GM23338 (cell line): Measurements from ENCODE around the gene CLDN24. TPM values are rescaled to one million over a fixed set of nuclear protein-coding genes. Genes with fewer than 3 reads are reported as not detected.

Experiments
- CREB1 ChIP-seq: fragments of 250-450 bp; sonication (Bioruptor Pico); IDR thresholded peaks from 2 replicates; pipeline ENCODE4 v1.5.0; 2020; ENCODE audit warnings: low read depth, mild to moderate bottlenecking, moderate library complexity
- NANOG ChIP-seq: IDR thresholded peaks from 2 replicates; pipeline ENCODE4 v1.6.1; 2016; ENCODE audit warnings: antibody characterized with exemption, borderline replicate concordance
- STAT1 ChIP-seq: IDR thresholded peaks from one replicate; pipeline ENCODE4 v1.6.1; 2016; ENCODE audit warnings: antibody characterized with exemption; ENCODE audit not compliant: unreplicated experiment
- ZNF331 ChIP-seq: fragments of 250-450 bp; sonication (Bioruptor Pico); IDR thresholded peaks from 2 replicates; pipeline ENCODE4 v1.5.0; 2020; ENCODE audit warnings: low read depth, mild to moderate bottlenecking, moderate library complexity
- polyA plus RNA-seq: library from polyadenylated mRNA; unstranded; fragments of >200 nt; fragmentation: Nextera tagmentation; extraction: Ambion mirVana; gene quantifications from 2 replicates; pipeline ENCODE4 v1.2.1, GENCODE V29; 2016
- total RNA-seq: library from RNA; depleted of rRNA; stranded (reverse); fragments of >200 nt; shearing (Covaris generic); gene quantifications from 2 replicates; pipeline ENCODE4 v1.2.3, GENCODE V29; 2014
- TF ChIP-seq, protein P1 (sequence below): fragments of 250-450 bp; sonication (Bioruptor Pico); IDR thresholded peaks from 2 replicates; pipeline ENCODE4 v1.5.0; 2020; ENCODE audit warnings: mild to moderate bottlenecking, moderate library complexity
- TF ChIP-seq, protein P2 (sequence below), 2 experiments: fragments of 200-600 bp in 1 of 2; sonication (generic) in 1 of 2; conservative IDR thresholded peaks; 2 replicates each; pipeline versions ENCODE4 v1.5.1 to v1.6.1; 2016 to 2017; ENCODE audit warnings: antibody characterized with exemption in 2 of 2, low read depth in 2 of 2, mild to moderate bottlenecking in 2 of 2, moderate library complexity in 1 of 2
- TF ChIP-seq, protein P3 (sequence below): IDR thresholded peaks from 2 replicates; pipeline ENCODE4 v1.6.1; 2016; ENCODE audit warnings: antibody characterized with exemption

CLDN24 gene
- total and polyA plus RNA-seq, 2 experiments from 2014 or later, result not detected

DNA sequence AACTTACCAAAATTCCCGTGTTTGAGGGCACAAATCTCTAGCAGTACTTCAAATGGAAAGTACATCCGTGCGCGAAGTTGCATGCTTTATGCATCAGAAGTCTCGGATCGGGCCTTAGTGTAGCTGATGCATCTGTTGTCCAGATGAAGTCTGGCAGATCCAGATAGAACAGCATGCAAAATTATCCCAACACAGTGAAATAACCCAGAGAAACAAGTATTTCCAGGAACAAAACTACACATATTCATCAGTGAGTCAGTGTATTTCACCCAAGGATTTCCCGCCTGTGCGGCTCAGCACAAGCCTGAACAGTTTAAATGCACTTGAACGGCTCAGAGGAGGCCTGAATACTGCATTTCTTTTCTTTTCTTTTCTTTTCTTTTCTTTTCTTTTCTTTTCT lies 27.4 kb upstream of the CLDN24 start (continued):
- TF ChIP-seq, protein P1, sequence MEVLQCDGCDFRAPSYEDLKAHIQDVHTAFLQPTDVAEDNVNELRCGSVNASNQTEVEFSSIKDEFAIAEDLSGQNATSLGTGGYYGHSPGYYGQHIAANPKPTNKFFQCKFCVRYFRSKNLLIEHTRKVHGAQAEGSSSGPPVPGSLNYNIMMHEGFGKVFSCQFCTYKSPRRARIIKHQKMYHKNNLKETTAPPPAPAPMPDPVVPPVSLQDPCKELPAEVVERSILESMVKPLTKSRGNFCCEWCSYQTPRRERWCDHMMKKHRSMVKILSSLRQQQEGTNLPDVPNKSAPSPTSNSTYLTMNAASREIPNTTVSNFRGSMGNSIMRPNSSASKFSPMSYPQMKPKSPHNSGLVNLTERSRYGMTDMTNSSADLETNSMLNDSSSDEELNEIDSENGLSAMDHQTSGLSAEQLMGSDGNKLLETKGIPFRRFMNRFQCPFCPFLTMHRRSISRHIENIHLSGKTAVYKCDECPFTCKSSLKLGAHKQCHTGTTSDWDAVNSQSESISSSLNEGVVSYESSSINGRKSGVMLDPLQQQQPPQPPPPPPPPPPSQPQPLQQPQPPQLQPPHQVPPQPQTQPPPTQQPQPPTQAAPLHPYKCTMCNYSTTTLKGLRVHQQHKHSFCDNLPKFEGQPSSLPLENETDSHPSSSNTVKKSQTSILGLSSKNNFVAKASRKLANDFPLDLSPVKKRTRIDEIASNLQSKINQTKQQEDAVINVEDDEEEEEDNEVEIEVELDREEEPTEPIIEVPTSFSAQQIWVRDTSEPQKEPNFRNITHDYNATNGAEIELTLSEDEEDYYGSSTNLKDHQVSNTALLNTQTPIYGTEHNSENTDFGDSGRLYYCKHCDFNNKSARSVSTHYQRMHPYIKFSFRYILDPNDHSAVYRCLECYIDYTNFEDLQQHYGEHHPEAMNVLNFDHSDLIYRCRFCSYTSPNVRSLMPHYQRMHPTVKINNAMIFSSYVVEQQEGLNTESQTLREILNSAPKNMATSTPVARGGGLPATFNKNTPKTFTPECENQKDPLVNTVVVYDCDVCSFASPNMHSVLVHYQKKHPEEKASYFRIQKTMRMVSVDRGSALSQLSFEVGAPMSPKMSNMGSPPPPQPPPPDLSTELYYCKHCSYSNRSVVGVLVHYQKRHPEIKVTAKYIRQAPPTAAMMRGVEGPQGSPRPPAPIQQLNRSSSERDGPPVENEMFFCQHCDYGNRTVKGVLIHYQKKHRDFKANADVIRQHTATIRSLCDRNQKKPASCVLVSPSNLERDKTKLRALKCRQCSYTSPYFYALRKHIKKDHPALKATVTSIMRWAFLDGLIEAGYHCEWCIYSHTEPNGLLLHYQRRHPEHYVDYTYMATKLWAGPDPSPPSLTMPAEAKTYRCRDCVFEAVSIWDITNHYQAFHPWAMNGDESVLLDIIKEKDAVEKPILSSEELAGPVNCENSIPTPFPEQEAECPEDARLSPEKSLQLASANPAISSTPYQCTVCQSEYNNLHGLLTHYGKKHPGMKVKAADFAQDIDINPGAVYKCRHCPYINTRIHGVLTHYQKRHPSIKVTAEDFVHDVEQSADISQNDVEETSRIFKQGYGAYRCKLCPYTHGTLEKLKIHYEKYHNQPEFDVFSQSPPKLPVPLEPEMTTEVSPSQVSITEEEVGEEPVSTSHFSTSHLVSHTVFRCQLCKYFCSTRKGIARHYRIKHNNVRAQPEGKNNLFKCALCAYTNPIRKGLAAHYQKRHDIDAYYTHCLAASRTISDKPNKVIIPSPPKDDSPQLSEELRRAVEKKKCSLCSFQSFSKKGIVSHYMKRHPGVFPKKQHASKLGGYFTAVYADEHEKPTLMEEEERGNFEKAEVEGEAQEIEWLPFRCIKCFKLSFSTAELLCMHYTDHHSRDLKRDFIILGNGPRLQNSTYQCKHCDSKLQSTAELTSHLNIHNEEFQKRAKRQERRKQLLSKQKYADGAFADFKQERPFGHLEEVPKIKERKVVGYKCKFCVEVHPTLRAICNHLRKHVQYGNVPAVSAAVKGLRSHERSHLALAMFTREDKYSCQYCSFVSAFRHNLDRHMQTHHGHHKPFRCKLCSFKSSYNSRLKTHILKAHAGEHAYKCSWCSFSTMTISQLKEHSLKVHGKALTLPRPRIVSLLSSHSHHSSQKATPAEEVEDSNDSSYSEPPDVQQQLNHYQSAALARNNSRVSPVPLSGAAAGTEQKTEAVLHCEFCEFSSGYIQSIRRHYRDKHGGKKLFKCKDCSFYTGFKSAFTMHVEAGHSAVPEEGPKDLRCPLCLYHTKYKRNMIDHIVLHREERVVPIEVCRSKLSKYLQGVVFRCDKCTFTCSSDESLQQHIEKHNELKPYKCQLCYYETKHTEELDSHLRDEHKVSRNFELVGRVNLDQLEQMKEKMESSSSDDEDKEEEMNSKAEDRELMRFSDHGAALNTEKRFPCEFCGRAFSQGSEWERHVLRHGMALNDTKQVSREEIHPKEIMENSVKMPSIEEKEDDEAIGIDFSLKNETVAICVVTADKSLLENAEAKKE (CRISPR knock-in tag), result no peak
- TF ChIP-seq, protein P2, sequence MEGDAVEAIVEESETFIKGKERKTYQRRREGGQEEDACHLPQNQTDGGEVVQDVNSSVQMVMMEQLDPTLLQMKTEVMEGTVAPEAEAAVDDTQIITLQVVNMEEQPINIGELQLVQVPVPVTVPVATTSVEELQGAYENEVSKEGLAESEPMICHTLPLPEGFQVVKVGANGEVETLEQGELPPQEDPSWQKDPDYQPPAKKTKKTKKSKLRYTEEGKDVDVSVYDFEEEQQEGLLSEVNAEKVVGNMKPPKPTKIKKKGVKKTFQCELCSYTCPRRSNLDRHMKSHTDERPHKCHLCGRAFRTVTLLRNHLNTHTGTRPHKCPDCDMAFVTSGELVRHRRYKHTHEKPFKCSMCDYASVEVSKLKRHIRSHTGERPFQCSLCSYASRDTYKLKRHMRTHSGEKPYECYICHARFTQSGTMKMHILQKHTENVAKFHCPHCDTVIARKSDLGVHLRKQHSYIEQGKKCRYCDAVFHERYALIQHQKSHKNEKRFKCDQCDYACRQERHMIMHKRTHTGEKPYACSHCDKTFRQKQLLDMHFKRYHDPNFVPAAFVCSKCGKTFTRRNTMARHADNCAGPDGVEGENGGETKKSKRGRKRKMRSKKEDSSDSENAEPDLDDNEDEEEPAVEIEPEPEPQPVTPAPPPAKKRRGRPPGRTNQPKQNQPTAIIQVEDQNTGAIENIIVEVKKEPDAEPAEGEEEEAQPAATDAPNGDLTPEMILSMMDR (conservative IDR thresholded peaks at IDR 0.05; ENCODE audit: low read depth in 2 of 2), result no peak
- TF ChIP-seq CREB1 (CRISPR knock-in tag), result no peak
- TF ChIP-seq, protein P3, sequence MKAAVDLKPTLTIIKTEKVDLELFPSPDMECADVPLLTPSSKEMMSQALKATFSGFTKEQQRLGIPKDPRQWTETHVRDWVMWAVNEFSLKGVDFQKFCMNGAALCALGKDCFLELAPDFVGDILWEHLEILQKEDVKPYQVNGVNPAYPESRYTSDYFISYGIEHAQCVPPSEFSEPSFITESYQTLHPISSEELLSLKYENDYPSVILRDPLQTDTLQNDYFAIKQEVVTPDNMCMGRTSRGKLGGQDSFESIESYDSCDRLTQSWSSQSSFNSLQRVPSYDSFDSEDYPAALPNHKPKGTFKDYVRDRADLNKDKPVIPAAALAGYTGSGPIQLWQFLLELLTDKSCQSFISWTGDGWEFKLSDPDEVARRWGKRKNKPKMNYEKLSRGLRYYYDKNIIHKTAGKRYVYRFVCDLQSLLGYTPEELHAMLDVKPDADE, result no peak
- TF ChIP-seq STAT1, result no peak
- TF ChIP-seq ZNF331, result no peak
- TF ChIP-seq NANOG, result no peak
